IMR-90 (cell line): ENCODE results near the gene KCNE4. TPM values are rescaled to one million over a fixed set of nuclear protein-coding genes. Genes with fewer than 3 reads are reported as not detected.
A peak's percentile ranks its signal among the peaks of the same experiment; 100 is the strongest.

Source experiments
- ATAC-seq: fragments of 200-7000 bp; cut with Tn5 transposase; 2 replicates; pipeline ENCODE4 v1.9.1; 2020; ENCODE audit warnings: low read depth, mild to moderate bottlenecking, moderate library complexity
- BruUV-seq: library from RNA; stranded (reverse); fragments of 400-500 nt; replicated peaks from 2 replicates; lab custom pipeline; 2021; lab: Mats Ljungman, UMichigan
- CTCF ChIA-PET: fragments of 300-600 bp; formaldehyde crosslinking; extraction: SDS; loops from one replicate; lab custom pipeline; 2021; ENCODE audit warnings: antibody characterized with exemption; lab: Yijun Ruan, JAX
- POLR2A ChIA-PET: fragments of 300-600 bp; sonication (Branson Sonifier 250); formaldehyde crosslinking; loops from one replicate; lab custom pipeline; 2022; ENCODE audit warnings: antibody characterized with exemption; ENCODE audit not compliant: unreplicated experiment; lab: Charles Lee
- DNase-seq: peaks from one replicate; pipeline ENCODE4 v3.0.0; 2013
- H2AFZ ChIP-seq: replicated peaks from 2 replicates; pipeline ENCODE3; 2013; ENCODE audit warnings: low read length, mild to moderate bottlenecking; ENCODE audit not compliant: poor library complexity
- H2AK5ac ChIP-seq: 2 replicates; pipeline ENCODE4 v1.6.1; 2013; ENCODE audit warnings: low read depth, low read length, inconsistent platforms
- H2AK9ac ChIP-seq: replicated peaks from 2 replicates; pipeline ENCODE3; 2013; ENCODE audit warnings: mild to moderate bottlenecking, low read depth, low read length, moderate library complexity; ENCODE audit not compliant: poor library complexity
- H2BK120ac ChIP-seq: 2 replicates; pipeline ENCODE4 v1.6.1; 2013; ENCODE audit warnings: low read depth, low read length, inconsistent platforms
- H2BK15ac ChIP-seq: 3 replicates; pipeline ENCODE4 v1.6.1; 2013; ENCODE audit warnings: low read depth, low read length, inconsistent platforms
- H2BK20ac ChIP-seq: 2 replicates; pipeline ENCODE4 v1.6.1; 2013; ENCODE audit warnings: low read depth, mild to moderate bottlenecking, inconsistent platforms, low read length, moderate library complexity
- H2BK5ac ChIP-seq: 2 replicates; pipeline ENCODE4 v1.6.1; 2013; ENCODE audit warnings: mild to moderate bottlenecking, low read depth, low read length, inconsistent platforms; ENCODE audit not compliant: poor library complexity, severe bottlenecking
- H3K14ac ChIP-seq: replicated peaks from 2 replicates; pipeline ENCODE4 v1.6.1; 2013; ENCODE audit warnings: low read depth, low read length, inconsistent platforms
- H3K18ac ChIP-seq: 2 replicates; pipeline ENCODE4 v1.6.1; 2013; ENCODE audit warnings: low read depth, low read length, control low read depth
- H3K23ac ChIP-seq: 2 replicates; pipeline ENCODE4 v1.6.1; 2013; ENCODE audit warnings: low read depth, low read length, inconsistent platforms
- H3K27ac ChIP-seq: 2 replicates; pipeline ENCODE4 v1.5.1; 2013; ENCODE audit warnings: mild to moderate bottlenecking, control low read depth, low read length; ENCODE audit not compliant: insufficient read depth
- H3K27me3 ChIP-seq: 2 replicates; pipeline ENCODE4 v1.6.1; 2013; ENCODE audit warnings: low read length; ENCODE audit not compliant: control insufficient read depth, insufficient read depth
- H3K36me3 ChIP-seq: 2 replicates; pipeline ENCODE4 v1.6.1; 2013; ENCODE audit warnings: low read length, mixed read lengths; ENCODE audit not compliant: control insufficient read depth, insufficient read depth
- H3K4ac ChIP-seq: 2 replicates; pipeline ENCODE4 v1.6.1; 2013; ENCODE audit warnings: low read depth, low read length, inconsistent platforms
- H3K4me1 ChIP-seq: 2 replicates; pipeline ENCODE4 v1.6.1; 2013; ENCODE audit warnings: low read length, mixed read lengths; ENCODE audit not compliant: control insufficient read depth, insufficient read depth
- H3K4me2 ChIP-seq: 2 replicates; pipeline ENCODE4 v1.6.1; 2013; ENCODE audit warnings: low read depth, mild to moderate bottlenecking, control low read depth, low read length, moderate library complexity
- H3K4me3 ChIP-seq: 2 replicates; pipeline ENCODE4 v1.5.1; 2013; ENCODE audit warnings: low read depth, mild to moderate bottlenecking, control low read depth, low read length, moderate library complexity; ENCODE audit not compliant: insufficient read depth
- H3K56ac ChIP-seq: 2 replicates; pipeline ENCODE4 v1.6.1; 2013; ENCODE audit warnings: low read length, inconsistent platforms; ENCODE audit not compliant: insufficient read depth; ENCODE audit errors: extremely low read depth
- H3K79me1 ChIP-seq, 2 experiments: 2 replicates each; pipeline ENCODE4 v1.6.1; 2013; ENCODE audit warnings: low read length in 2 of 2, inconsistent platforms in 1 of 2, low read depth in 1 of 2
- H3K9ac ChIP-seq: 2 replicates; pipeline ENCODE4 v1.6.1; 2013; ENCODE audit warnings: low read depth, low read length, control low read depth
- H3K9me1 ChIP-seq: 2 replicates; pipeline ENCODE4 v1.6.1; 2013; ENCODE audit warnings: low read length, inconsistent platforms; ENCODE audit not compliant: insufficient read depth
- H3K9me3 ChIP-seq: 2 replicates; pipeline ENCODE4 v1.6.1; 2013; ENCODE audit warnings: low read length; ENCODE audit not compliant: control insufficient read depth, insufficient read depth
- H4K20me1 ChIP-seq: 2 replicates; pipeline ENCODE4 v1.6.1; 2013; ENCODE audit warnings: low read length, inconsistent platforms; ENCODE audit not compliant: insufficient read depth
- H4K5ac ChIP-seq: 2 replicates; pipeline ENCODE4 v1.6.1; 2013; ENCODE audit warnings: mild to moderate bottlenecking, low read depth, low read length, control low read depth
- H4K8ac ChIP-seq, 2 experiments: 2 replicates each; pipeline ENCODE4 v1.6.1; 2013; ENCODE audit warnings: low read depth in 2 of 2, low read length in 2 of 2, control low read depth in 1 of 2, inconsistent platforms in 1 of 2
- H4K91ac ChIP-seq: 2 replicates; pipeline ENCODE4 v1.6.1; 2013; ENCODE audit warnings: low read depth, low read length, inconsistent platforms; ENCODE audit not compliant: insufficient read depth
- BHLHE40 ChIP-seq: fragments of 150-350 bp; IDR thresholded peaks from 2 replicates; pipeline ENCODE4 v1.6.1; 2016; ENCODE audit warnings: mild to moderate bottlenecking, low read depth, low read length
- CHD1 ChIP-seq: IDR thresholded peaks from 2 replicates; pipeline ENCODE4 v1.6.1; 2012; ENCODE audit warnings: low read depth, low read length, improper control_type of control experiment
- FOS ChIP-seq: fragments of 150-350 bp; IDR thresholded peaks from 2 replicates; pipeline ENCODE4 v1.6.1; 2016; ENCODE audit warnings: low read depth, low read length
- NFE2L2 ChIP-seq: fragments of 150-350 bp; IDR thresholded peaks from 2 replicates; pipeline ENCODE4 v1.6.1; 2016; ENCODE audit warnings: low read depth, mild to moderate bottlenecking, low read length
- POLR2A ChIP-seq: IDR thresholded peaks from 2 replicates; pipeline ENCODE4 v1.6.1; 2012; ENCODE audit warnings: mild to moderate bottlenecking, low read depth, low read length
- RCOR1 ChIP-seq: IDR thresholded peaks from 2 replicates; pipeline ENCODE4 v1.6.1; 2012; ENCODE audit warnings: mild to moderate bottlenecking, low read length, improper control_type of control experiment; ENCODE audit not compliant: insufficient replicate concordance
- RFX5 ChIP-seq: IDR thresholded peaks from 2 replicates; pipeline ENCODE4 v1.8.0; 2012; ENCODE audit warnings: low read depth, mild to moderate bottlenecking, low read length, moderate library complexity
- USF2 ChIP-seq: fragments of 150-350 bp; IDR thresholded peaks from 2 replicates; pipeline ENCODE4 v1.6.1; 2017; ENCODE audit warnings: mild to moderate bottlenecking, antibody characterized with exemption, low read length, low read depth
- WGBS, 2 experiments: methylation state at CpG; one replicate each; pipeline versions ENCODE4 v1.1.5 to v1.1.7; 2013; ENCODE audit warnings: missing lambda C conversion rate in 2 of 2; ENCODE audit not compliant: insufficient read length in 1 of 2; ENCODE audit errors: extremely low coverage in 2 of 2; 5-methylcytosine and 5-hydroxymethylcytosine counted together
- dilution Hi-C: fragments of 300-500 bp; cut with HindIII; formaldehyde crosslinking; loops from one replicate; pipeline ENCODE4 v1.14.3; 2018; ENCODE audit warnings: low sequenced_read_pairs; ENCODE audit not compliant: unreplicated experiment
- in situ Hi-C: fragments of 300-500 bp; cut with MboI; formaldehyde crosslinking; loops from 3 replicates; pipeline ENCODE4 v1.14.3; 2019; ENCODE audit warnings: low sequenced_read_pairs, inconsistent platforms, mixed read lengths
- intact Hi-C: fragments of 100-400 bp; cut with micrococcal nuclease; formaldehyde crosslinking; loops from 2 replicates; pipeline ENCODE4 v1.10.0; 2022
- polyA plus RNA-seq, 3 experiments: library from polyadenylated mRNA; depleted of rRNA; stranded (reverse); fragments of >200 nt; gene quantifications; 2 replicates each; pipeline ENCODE4 v1.2.3, GENCODE V29; 2012; ENCODE audit warnings: low replicate concordance in 1 of 3
- total RNA-seq: library from RNA; depleted of rRNA; stranded (reverse); fragments of >200 nt; gene quantifications from 2 replicates; pipeline ENCODE4 v1.2.3, GENCODE V29; 2012

Gene KCNE4
- total and polyA plus RNA-seq, 2 of the 4 experiments (the other 2 are of a cell fraction), result 6.6 to 6.8 TPM

DNA sequence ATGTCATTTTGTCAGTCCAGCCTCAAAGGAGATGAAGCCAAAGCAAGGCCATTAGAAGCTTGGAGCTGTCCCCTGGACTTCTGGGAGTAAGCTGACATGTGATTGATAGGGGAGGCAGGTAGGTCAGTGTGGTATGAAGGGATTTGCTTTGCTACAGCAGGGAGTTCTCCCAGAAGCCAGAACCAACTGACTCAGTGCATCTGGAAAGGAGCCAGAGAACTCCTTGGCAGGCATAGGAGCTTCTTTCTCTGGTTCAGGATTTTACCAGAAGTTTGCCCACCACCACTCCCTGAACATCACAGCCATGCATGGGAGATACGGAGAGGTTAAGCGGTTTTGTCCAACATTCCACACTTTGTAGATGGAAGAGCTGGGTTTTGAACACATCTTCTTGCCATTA, 24.5 kb upstream of the KCNE4 start:
- H3K36me3 ChIP-seq, result no peaks in the 10 kb centered on the region
- ATAC-seq (peak; percentile 54), DNase-seq (peak; percentile 81)
- H2BK20ac ChIP-seq, result peak overlapping the region; percentile 83
- WGBS, 2 experiments, result no CpG with 5 or more reads among the region's 2 CpGs
- no peak overlapping the region for H3K4me2 ChIP-seq
- TF ChIP-seq RFX5, result no peak
- no peak for TF ChIP-seq BHLHE40
- no peak for TF ChIP-seq FOS
- TF ChIP-seq NFE2L2, result no peak
- no peak for TF ChIP-seq POLR2A
- no peak for TF ChIP-seq CHD1
- TF ChIP-seq USF2, result no peak
- TF ChIP-seq RCOR1, result no peak
- dilution Hi-C loops (no loop called here), in situ Hi-C loops (no loop called here), intact Hi-C loops (no loop called here)
- H3K4me3 ChIP-seq, result no peak overlapping the region
- H2BK120ac ChIP-seq, result peak overlapping the region; percentile 57; the same call in 1 of the 2 replicates
- no peaks in the 10 kb centered on the region for H3K27me3 ChIP-seq
- peak overlapping the region; percentile 83 for H3K18ac ChIP-seq
- peak overlapping the region; percentile 51; the same call in 1 of the 2 replicates for H2AK5ac ChIP-seq
- peak overlapping the region; percentile 64; the same call in 1 of the 2 replicates for H3K4ac ChIP-seq
- H3K9me1 ChIP-seq, result peaks cover 4% of the 10 kb centered on the region; the same call in 1 of the 2 replicates
- peaks cover 5% of the 10 kb centered on the region; the same call in 1 of the 2 replicates for H3K4me1 ChIP-seq
- H4K8ac ChIP-seq, result 0 out of 4 replicates have a peak overlapping the region, but pooled peaks of 1 of the 2 experiments have one; percentile 19
- peak overlapping the region; percentile 63; the same call in 1 of the 2 replicates for H3K14ac ChIP-seq
- H3K23ac ChIP-seq, result peak overlapping the region; percentile 12; the same call in 1 of the 2 replicates
- no peak overlapping the region for H3K56ac ChIP-seq
- no TSS peak for BruUV-seq
- H2AK9ac ChIP-seq, result peak overlapping the region; percentile 73
- peak overlapping the region; percentile 65; the same call in 2 of the 3 replicates for H2BK15ac ChIP-seq
- no peak overlapping the region for H3K27ac ChIP-seq
- peaks cover 6% of the 10 kb centered on the region for H3K9me3 ChIP-seq
- H4K91ac ChIP-seq, result 0 out of 2 replicates have a peak overlapping the region, but pooled peaks have one; percentile 17
- no peak overlapping the region for H4K5ac ChIP-seq
- peak overlapping the region; percentile 24 for H2BK5ac ChIP-seq
- H3K79me1 ChIP-seq, result no peaks in the 10 kb centered on the region
- no peak overlapping the region for H2AFZ ChIP-seq
- ChIA-PET POLR2A (no interaction called here), CTCF (interaction anchor here (1.7 kb wide), 1 partner anchor 24 kb away, joined by 10 read pairs; the partner anchor contains the start of gene KCNE4)
- no peak overlapping the region for H3K9ac ChIP-seq
- H4K20me1 ChIP-seq, result no peaks in the 10 kb centered on the region
